ENCODE results near the gene LRRC10. TPM values are rescaled to one million over a fixed set of nuclear protein-coding genes. Genes with fewer than 3 reads are reported as not detected.

The LRRC10 gene
- total and polyA plus RNA-seq, 10 of the 15 experiments (the other 5 are each of a cell fraction or from before 2014, with no cell fraction given): not detected

- intact Hi-C loops (cut with micrococcal nuclease; ENCODE audit: unreplicated experiment) (no loop called here), in situ Hi-C loops (cut with MboI) (no loop called here)
- ChIA-PET POLR2A (no interaction called here), SMC1A (ENCODE audit: uncharacterized antibody, unreplicated experiment) (interaction anchor here (1.7 kb wide), 1 partner anchor 13 kb away, joined by 7 read pairs; no protein-coding TSS in a partner anchor), CTCF (no interaction called here), RAD21 (ENCODE audit: unreplicated experiment) (no interaction called here)
- H3K4me1 ChIP-seq (ENCODE audit: control insufficient read depth, insufficient read depth, low read length): no peaks in the 10 kb centered on the region
- no peak overlapping the region for H2AFZ ChIP-seq (ENCODE audit: control insufficient read depth, low read depth, low read length)
- BruUV-seq (replicated peaks): no TSS peak
- H3K4me2 ChIP-seq (ENCODE audit: control insufficient read depth, insufficient read depth): no peak overlapping the region
- no peak overlapping the region for H3K9ac ChIP-seq (ENCODE audit: control insufficient read depth, insufficient read depth, low read length)
- no peaks in the 10 kb centered on the region for H3K9me3 ChIP-seq (replicated peaks; ENCODE audit: control insufficient read depth, insufficient read depth, low read length)
- H3K27ac ChIP-seq (ENCODE audit: control insufficient read depth, insufficient read depth): no peak overlapping the region
- DNase-seq (ENCODE audit: low read depth, low spot score) (no peak), FAIRE-seq (no peak), ATAC-seq (no peak)
- H4K20me1 ChIP-seq (ENCODE audit: control insufficient read depth, insufficient read depth): no peaks in the 10 kb centered on the region
- H3K36me3 ChIP-seq (ENCODE audit: control insufficient read depth in 2 of 2, insufficient read depth in 2 of 2, low read length in 1 of 2): no peaks in the 10 kb centered on the region
- TF ChIP-seq FOXM1 (IDR thresholded peaks at IDR 0.05; ENCODE audit: low read depth, low read length): no peak
- no peak for TF ChIP-seq ZSCAN29 (IDR thresholded peaks at IDR 0.05)
- TF ChIP-seq PML (IDR thresholded peaks at IDR 0.05; ENCODE audit: low read length): no peak
- TF ChIP-seq, protein P1, sequence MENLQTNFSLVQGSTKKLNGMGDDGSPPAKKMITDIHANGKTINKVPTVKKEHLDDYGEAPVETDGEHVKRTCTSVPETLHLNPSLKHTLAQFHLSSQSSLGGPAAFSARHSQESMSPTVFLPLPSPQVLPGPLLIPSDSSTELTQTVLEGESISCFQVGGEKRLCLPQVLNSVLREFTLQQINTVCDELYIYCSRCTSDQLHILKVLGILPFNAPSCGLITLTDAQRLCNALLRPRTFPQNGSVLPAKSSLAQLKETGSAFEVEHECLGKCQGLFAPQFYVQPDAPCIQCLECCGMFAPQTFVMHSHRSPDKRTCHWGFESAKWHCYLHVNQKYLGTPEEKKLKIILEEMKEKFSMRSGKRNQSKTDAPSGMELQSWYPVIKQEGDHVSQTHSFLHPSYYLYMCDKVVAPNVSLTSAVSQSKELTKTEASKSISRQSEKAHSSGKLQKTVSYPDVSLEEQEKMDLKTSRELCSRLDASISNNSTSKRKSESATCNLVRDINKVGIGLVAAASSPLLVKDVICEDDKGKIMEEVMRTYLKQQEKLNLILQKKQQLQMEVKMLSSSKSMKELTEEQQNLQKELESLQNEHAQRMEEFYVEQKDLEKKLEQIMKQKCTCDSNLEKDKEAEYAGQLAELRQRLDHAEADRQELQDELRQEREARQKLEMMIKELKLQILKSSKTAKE (IDR thresholded peaks at IDR 0.05; ENCODE audit: low read depth, poor library complexity, severe bottlenecking): no peak
- no peak for TF ChIP-seq KLF5 (IDR thresholded peaks at IDR 0.05; ENCODE audit: partially characterized antibody)
- TF ChIP-seq TARDBP (IDR thresholded peaks at IDR 0.05; ENCODE audit: borderline replicate concordance): no peak
- 52% methylated on average over 8 of the region's 8 CpGs for WGBS (ENCODE audit: insufficient coverage, insufficient replicate concordance, low lambda C conversion rate, missing lambda C conversion rate)
- no peak overlapping the region for H3K4me3 ChIP-seq
- H3K79me2 ChIP-seq (ENCODE audit: control insufficient read depth, insufficient read depth, low read length): no peaks in the 10 kb centered on the region
- no peaks in the 10 kb centered on the region for H3K27me3 ChIP-seq (replicated peaks in 1 of 2; ENCODE audit: control insufficient read depth in 2 of 2, insufficient read depth in 2 of 2, low read length in 1 of 2)
Observed at GRCh38 chr12:69653703-69654102, 43.0 kb upstream of the LRRC10 start.

- no peaks in the 10 kb centered on the region for H3K79me2 ChIP-seq (ENCODE audit: control insufficient read depth, insufficient read depth, low read length)
- no peaks in the 10 kb centered on the region for H4K20me1 ChIP-seq (ENCODE audit: control insufficient read depth, insufficient read depth)
- FAIRE-seq (no peak), ATAC-seq (no peak), DNase-seq (ENCODE audit: low read depth, low spot score) (no peak)
- WGBS (ENCODE audit: insufficient coverage, insufficient replicate concordance, low lambda C conversion rate, missing lambda C conversion rate): 87% methylated on average over 3 of the region's 3 CpGs
- POLR2A ChIA-PET: no interaction called here
- RAD21 ChIA-PET (ENCODE audit: unreplicated experiment): no interaction called here
- H3K4me2 ChIP-seq (ENCODE audit: control insufficient read depth, insufficient read depth): no peak overlapping the region
- no peaks in the 10 kb centered on the region for H3K36me3 ChIP-seq (ENCODE audit: control insufficient read depth in 2 of 2, insufficient read depth in 2 of 2, low read length in 1 of 2)
- H3K27ac ChIP-seq (ENCODE audit: control insufficient read depth, insufficient read depth): no peak overlapping the region
- intact Hi-C loops (cut with micrococcal nuclease; ENCODE audit: unreplicated experiment) (no loop called here), in situ Hi-C loops (cut with MboI) (no loop called here)
- BruUV-seq (replicated peaks): no TSS peak
- H3K27me3 ChIP-seq (replicated peaks in 1 of 2; ENCODE audit: control insufficient read depth in 2 of 2, insufficient read depth in 2 of 2, low read length in 1 of 2): peaks cover 0 to 1% of the 10 kb centered on the region in 2 experiments; a peak in 1 of 4 replicates
- H2AFZ ChIP-seq (ENCODE audit: control insufficient read depth, low read depth, low read length): no peak overlapping the region
- SMC1A ChIA-PET (ENCODE audit: uncharacterized antibody, unreplicated experiment): interaction anchor here (0.9 to 1.7 kb wide), 3 partner anchors 12 to 312 kb away, joined by 3 to 7 read pairs (median 4); no protein-coding TSS in a partner anchor
- no peaks in the 10 kb centered on the region for H3K9me3 ChIP-seq (replicated peaks; ENCODE audit: control insufficient read depth, insufficient read depth, low read length)
- H3K4me3 ChIP-seq: no peak overlapping the region
- H3K9ac ChIP-seq (ENCODE audit: control insufficient read depth, insufficient read depth, low read length): no peak overlapping the region
- H3K4me1 ChIP-seq (ENCODE audit: control insufficient read depth, insufficient read depth, low read length): no peaks in the 10 kb centered on the region
- CTCF ChIA-PET: interaction anchor here (1.4 kb wide), 1 partner anchor 12 kb away, joined by 5 read pairs; no protein-coding TSS in a partner anchor
- TF ChIP-seq, protein P2, sequence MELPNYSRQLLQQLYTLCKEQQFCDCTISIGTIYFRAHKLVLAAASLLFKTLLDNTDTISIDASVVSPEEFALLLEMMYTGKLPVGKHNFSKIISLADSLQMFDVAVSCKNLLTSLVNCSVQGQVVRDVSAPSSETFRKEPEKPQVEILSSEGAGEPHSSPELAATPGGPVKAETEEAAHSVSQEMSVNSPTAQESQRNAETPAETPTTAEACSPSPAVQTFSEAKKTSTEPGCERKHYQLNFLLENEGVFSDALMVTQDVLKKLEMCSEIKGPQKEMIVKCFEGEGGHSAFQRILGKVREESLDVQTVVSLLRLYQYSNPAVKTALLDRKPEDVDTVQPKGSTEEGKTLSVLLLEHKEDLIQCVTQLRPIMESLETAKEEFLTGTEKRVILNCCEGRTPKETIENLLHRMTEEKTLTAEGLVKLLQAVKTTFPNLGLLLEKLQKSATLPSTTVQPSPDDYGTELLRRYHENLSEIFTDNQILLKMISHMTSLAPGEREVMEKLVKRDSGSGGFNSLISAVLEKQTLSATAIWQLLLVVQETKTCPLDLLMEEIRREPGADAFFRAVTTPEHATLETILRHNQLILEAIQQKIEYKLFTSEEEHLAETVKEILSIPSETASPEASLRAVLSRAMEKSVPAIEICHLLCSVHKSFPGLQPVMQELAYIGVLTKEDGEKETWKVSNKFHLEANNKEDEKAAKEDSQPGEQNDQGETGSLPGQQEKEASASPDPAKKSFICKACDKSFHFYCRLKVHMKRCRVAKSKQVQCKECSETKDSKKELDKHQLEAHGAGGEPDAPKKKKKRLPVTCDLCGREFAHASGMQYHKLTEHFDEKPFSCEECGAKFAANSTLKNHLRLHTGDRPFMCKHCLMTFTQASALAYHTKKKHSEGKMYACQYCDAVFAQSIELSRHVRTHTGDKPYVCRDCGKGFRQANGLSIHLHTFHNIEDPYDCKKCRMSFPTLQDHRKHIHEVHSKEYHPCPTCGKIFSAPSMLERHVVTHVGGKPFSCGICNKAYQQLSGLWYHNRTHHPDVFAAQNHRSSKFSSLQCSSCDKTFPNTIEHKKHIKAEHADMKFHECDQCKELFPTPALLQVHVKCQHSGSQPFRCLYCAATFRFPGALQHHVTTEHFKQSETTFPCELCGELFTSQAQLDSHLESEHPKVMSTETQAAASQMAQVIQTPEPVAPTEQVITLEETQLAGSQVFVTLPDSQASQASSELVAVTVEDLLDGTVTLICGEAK (IDR thresholded peaks at IDR 0.05; ENCODE audit: borderline replicate concordance): no peak
- no peak for TF ChIP-seq NR2C2 (IDR thresholded peaks at IDR 0.05; ENCODE audit: borderline replicate concordance, control insufficient read depth, insufficient read length, low read depth)
- no peak for TF ChIP-seq EZH2 (IDR thresholded peaks at IDR 0.05; ENCODE audit: borderline replicate concordance, control insufficient read depth, low read depth, low read length)
- no peak for TF ChIP-seq RB1 (IDR thresholded peaks at IDR 0.05; ENCODE audit: borderline replicate concordance)
- no peak for TF ChIP-seq FOXM1 (IDR thresholded peaks at IDR 0.05; ENCODE audit: low read depth, low read length)
- TF ChIP-seq SMAD1 (IDR thresholded peaks at IDR 0.05; ENCODE audit: low read depth, partially characterized antibody): no peak
- TF ChIP-seq CREB1 (IDR thresholded peaks at IDR 0.05; ENCODE audit: low read depth): no peak
- TF ChIP-seq NR2F1 (conservative IDR thresholded peaks at IDR 0.05): no peak
Observed at GRCh38 chr12:69651922-69652321, 41.2 kb upstream of the LRRC10 start.

All from GM12878 (cell line).